Measurements from ENCODE around the gene RBPJL.
A peak's percentile ranks its signal among the peaks of the same experiment; 100 is the strongest.

RBPJL gene

DNA sequence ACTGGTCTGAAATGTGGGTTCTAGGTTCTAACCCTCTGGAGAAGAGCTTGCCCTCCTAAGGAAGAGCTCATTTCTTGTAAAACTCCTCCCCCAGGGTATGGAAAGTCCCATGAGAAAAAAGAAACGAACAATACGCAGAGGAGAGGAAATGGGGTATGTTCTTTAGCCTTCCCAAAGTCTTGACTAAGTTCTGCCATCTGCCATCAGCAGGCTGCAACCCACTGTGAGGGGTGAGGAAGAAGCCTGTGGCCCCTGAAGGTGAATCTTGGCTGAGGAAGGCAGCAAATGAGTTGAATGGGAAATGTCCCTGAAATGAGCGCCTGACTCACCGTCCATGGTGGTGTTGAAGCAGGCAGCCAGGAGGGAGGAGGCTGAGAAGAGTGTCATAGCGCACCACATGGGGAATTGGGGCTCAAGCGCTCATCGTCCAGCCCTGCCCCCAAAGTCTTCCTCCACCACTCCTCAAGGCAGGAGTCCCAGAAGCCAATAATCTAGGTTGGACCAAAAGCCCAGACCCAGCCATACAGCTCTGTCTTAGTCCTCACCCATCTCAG is 11.8 kb downstream of the RBPJL start:
- Histone ChIP-seq H3K9ac (no peak overlapping the region), H3K4me3 (IDR thresholded peaks at IDR 0.05; ENCODE audit: insufficient read depth, low read depth, low read length) (no peak overlapping the region), H3K4me1 (ENCODE audit: low read depth, poor library complexity, severe bottlenecking) (peaks cover 41% of the 10 kb centered on the region), H3K4me2 (no peak overlapping the region), H3K36me3 (ENCODE audit: insufficient read depth) (no peaks in the 10 kb centered on the region), H3K27me3 (ENCODE audit: insufficient read depth, low read depth) (no peaks in the 10 kb centered on the region), H3K79me2 (ENCODE audit: insufficient read depth, low read depth) (no peaks in the 10 kb centered on the region), H3K27ac (no peak overlapping the region), H2AFZ (ENCODE audit: low read depth) (no peak overlapping the region), H4K20me1 (ENCODE audit: insufficient read depth) (no peaks in the 10 kb centered on the region)
- TF ChIP-seq, protein P1, sequence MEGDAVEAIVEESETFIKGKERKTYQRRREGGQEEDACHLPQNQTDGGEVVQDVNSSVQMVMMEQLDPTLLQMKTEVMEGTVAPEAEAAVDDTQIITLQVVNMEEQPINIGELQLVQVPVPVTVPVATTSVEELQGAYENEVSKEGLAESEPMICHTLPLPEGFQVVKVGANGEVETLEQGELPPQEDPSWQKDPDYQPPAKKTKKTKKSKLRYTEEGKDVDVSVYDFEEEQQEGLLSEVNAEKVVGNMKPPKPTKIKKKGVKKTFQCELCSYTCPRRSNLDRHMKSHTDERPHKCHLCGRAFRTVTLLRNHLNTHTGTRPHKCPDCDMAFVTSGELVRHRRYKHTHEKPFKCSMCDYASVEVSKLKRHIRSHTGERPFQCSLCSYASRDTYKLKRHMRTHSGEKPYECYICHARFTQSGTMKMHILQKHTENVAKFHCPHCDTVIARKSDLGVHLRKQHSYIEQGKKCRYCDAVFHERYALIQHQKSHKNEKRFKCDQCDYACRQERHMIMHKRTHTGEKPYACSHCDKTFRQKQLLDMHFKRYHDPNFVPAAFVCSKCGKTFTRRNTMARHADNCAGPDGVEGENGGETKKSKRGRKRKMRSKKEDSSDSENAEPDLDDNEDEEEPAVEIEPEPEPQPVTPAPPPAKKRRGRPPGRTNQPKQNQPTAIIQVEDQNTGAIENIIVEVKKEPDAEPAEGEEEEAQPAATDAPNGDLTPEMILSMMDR (conservative IDR thresholded peaks at IDR 0.05; ENCODE audit: low read depth, low read length): no peak

GRCh38 chr20:45318948-45319347 is 12.3 kb downstream of the RBPJL start:
- TF ChIP-seq, protein P1 (conservative IDR thresholded peaks at IDR 0.05; ENCODE audit: low read depth, low read length): no peak
- no peaks in the 10 kb centered on the region for H3K36me3 ChIP-seq (ENCODE audit: insufficient read depth)
- no peak overlapping the region for H2AFZ ChIP-seq (ENCODE audit: low read depth)
- no peak overlapping the region for H3K4me3 ChIP-seq (IDR thresholded peaks at IDR 0.05; ENCODE audit: insufficient read depth, low read depth, low read length)
- H3K79me2 ChIP-seq (ENCODE audit: insufficient read depth, low read depth): no peaks in the 10 kb centered on the region
- H3K9ac ChIP-seq: no peak overlapping the region
- no peak overlapping the region for H3K4me2 ChIP-seq
- peaks cover 41% of the 10 kb centered on the region for H3K4me1 ChIP-seq (ENCODE audit: low read depth, poor library complexity, severe bottlenecking)
- no peak overlapping the region for H3K27ac ChIP-seq
- H4K20me1 ChIP-seq (ENCODE audit: insufficient read depth): no peaks in the 10 kb centered on the region
- no peaks in the 10 kb centered on the region for H3K27me3 ChIP-seq (ENCODE audit: insufficient read depth, low read depth)

DNA sequence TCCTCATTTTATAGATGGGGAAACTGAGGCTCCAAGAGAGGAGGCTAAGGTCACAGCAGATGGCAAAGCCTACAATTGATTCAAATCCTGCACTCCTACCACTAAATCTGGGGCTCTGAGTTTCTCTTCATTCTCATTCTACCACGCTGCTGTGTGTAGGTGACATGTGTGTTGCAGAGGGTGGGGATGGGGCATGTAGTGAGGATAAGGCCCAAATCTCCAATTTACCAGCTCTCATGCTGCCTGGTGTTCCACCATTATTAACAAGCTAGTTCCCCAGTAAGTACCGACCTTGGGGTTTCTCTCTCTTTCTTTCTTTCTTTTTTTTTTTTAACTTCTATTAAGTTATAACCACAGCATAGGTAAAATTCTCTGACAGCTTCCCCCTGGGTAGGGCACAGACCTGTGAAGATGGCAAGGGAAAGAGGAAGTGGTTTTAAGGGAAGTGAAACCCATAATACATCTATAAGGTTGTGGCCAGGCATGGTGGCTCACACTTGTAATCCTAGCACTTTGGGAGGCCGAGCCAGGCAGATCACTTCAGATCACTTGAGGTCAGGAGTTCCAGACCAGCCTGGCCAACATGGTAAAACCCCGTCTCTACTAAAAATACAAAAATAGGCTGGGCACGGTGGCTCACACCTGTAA is 14.4 kb downstream of the RBPJL start:
- Histone ChIP-seq H3K27ac (peak overlapping the region; percentile 14; the same call in 1 of the 2 replicates), H3K4me1 (ENCODE audit: low read depth, poor library complexity, severe bottlenecking) (peaks cover 41% of the 10 kb centered on the region), H2AFZ (ENCODE audit: low read depth) (no peak overlapping the region), H3K4me3 (IDR thresholded peaks at IDR 0.05; ENCODE audit: insufficient read depth, low read depth, low read length) (no peak overlapping the region), H3K36me3 (ENCODE audit: insufficient read depth) (no peaks in the 10 kb centered on the region), H4K20me1 (ENCODE audit: insufficient read depth) (no peaks in the 10 kb centered on the region), H3K4me2 (peak overlapping the region; percentile 34; the same call in 1 of the 2 replicates), H3K9ac (no peak overlapping the region), H3K79me2 (ENCODE audit: insufficient read depth, low read depth) (no peaks in the 10 kb centered on the region), H3K27me3 (ENCODE audit: insufficient read depth, low read depth) (no peaks in the 10 kb centered on the region)
- TF ChIP-seq, protein P1 (conservative IDR thresholded peaks at IDR 0.05; ENCODE audit: low read depth, low read length): no peak

DNA sequence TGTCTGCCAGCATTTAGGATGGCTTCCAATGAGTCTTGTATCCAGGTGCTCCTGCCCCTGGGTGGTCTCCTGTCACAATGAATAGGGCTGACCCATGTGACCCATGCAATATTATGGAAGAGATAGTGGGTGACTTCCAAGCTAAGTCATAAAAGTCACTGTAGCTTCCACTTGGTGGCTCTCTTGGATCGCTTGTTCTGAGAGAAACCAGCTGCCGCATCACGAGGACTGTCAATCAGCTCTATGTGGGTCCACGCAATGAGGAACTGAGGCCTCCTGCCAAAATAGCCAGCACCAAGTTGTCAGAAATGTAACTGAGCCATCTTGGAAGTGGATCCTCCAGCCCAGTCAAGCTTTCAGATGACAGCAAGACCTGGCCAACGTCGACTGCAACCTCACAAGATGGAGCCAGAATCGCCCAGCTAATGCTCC is 16.3 kb downstream of the RBPJL start:
- Histone ChIP-seq H3K27me3 (ENCODE audit: insufficient read depth, low read depth) (no peaks in the 10 kb centered on the region), H3K36me3 (ENCODE audit: insufficient read depth) (no peaks in the 10 kb centered on the region), H3K4me2 (no peak overlapping the region), H4K20me1 (ENCODE audit: insufficient read depth) (no peaks in the 10 kb centered on the region), H3K9ac (no peak overlapping the region), H2AFZ (ENCODE audit: low read depth) (no peak overlapping the region), H3K27ac (no peak overlapping the region), H3K79me2 (ENCODE audit: insufficient read depth, low read depth) (no peaks in the 10 kb centered on the region), H3K4me1 (ENCODE audit: low read depth, poor library complexity, severe bottlenecking) (peaks cover 41% of the 10 kb centered on the region), H3K4me3 (IDR thresholded peaks at IDR 0.05; ENCODE audit: insufficient read depth, low read depth, low read length) (no peak overlapping the region)
- TF ChIP-seq, protein P1 (conservative IDR thresholded peaks at IDR 0.05; ENCODE audit: low read depth, low read length): no peak

All from KMS-11 (cell line).